ENCODE measurements around the gene KLF6. TPM values are rescaled to one million over a fixed set of nuclear protein-coding genes. Genes with fewer than 3 reads are reported as not detected.

Gene KLF6
- total RNA-seq, 1 donor from 2014 or later = 328 TPM

DNA sequence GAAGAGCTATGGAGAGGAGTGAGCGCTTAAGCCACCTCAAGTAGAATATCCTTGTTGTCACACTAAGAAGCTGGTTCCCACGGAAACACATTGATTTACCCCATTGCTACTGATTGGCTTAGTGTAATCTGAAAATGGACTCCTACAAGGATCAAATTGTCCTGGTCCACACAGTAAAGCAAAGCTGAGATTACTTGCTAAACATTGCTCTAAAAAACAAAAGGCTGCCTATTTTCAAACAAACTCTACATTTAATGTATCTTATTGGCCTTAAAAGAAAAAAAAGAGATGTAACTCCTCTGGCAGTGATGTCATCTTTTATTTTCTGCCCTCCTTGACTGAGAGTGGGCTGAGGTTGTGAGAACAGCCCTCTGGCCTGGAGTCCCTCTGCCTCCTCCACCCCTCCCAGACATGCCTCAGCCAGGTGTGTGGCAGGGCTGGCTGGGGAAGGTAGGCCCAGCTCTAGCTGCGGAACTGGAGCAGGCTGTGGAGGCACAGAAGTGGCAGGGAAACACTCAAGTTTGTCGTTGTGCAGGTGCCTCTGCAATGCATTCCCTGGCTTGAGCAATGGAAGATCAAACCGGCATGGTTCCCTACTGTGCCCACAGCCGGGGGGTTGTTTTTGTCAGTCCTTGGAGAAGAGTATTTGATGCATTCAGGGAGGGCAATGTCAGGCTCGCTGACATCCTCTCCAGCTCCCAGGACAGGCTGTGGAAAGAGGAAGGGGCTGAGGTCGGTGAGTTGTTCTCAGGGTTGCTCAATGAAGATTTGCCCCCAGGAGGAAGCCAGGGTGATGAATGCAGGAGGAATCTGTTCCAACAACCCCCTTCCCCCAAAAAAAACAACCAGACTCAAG is 9.1 kb downstream of the KLF6 start:
- H3K36me3 Mint-ChIP-seq (ENCODE audit: low read depth, unreplicated experiment) = peaks cover 57% of the 10 kb centered on the region
- peak overlapping the region; percentile 86 for H3K27ac Mint-ChIP-seq (ENCODE audit: unreplicated experiment)
- H3K4me3 Mint-ChIP-seq (ENCODE audit: unreplicated experiment) = peak overlapping the region; percentile 42
- TF ChIP-seq, protein P1, sequence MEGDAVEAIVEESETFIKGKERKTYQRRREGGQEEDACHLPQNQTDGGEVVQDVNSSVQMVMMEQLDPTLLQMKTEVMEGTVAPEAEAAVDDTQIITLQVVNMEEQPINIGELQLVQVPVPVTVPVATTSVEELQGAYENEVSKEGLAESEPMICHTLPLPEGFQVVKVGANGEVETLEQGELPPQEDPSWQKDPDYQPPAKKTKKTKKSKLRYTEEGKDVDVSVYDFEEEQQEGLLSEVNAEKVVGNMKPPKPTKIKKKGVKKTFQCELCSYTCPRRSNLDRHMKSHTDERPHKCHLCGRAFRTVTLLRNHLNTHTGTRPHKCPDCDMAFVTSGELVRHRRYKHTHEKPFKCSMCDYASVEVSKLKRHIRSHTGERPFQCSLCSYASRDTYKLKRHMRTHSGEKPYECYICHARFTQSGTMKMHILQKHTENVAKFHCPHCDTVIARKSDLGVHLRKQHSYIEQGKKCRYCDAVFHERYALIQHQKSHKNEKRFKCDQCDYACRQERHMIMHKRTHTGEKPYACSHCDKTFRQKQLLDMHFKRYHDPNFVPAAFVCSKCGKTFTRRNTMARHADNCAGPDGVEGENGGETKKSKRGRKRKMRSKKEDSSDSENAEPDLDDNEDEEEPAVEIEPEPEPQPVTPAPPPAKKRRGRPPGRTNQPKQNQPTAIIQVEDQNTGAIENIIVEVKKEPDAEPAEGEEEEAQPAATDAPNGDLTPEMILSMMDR (IDR thresholded peaks at IDR 0.05; ENCODE audit: unreplicated experiment) = no peak
- DNase-seq (ENCODE audit: low spot score) = no peak
- H3K9me3 Mint-ChIP-seq (ENCODE audit: unreplicated experiment) = no peaks in the 10 kb centered on the region
- H3K4me1 Mint-ChIP-seq (ENCODE audit: unreplicated experiment) = peaks cover 38% of the 10 kb centered on the region
- H3K27me3 Mint-ChIP-seq (ENCODE audit: unreplicated experiment) = peaks cover 12% of the 10 kb centered on the region

DNA sequence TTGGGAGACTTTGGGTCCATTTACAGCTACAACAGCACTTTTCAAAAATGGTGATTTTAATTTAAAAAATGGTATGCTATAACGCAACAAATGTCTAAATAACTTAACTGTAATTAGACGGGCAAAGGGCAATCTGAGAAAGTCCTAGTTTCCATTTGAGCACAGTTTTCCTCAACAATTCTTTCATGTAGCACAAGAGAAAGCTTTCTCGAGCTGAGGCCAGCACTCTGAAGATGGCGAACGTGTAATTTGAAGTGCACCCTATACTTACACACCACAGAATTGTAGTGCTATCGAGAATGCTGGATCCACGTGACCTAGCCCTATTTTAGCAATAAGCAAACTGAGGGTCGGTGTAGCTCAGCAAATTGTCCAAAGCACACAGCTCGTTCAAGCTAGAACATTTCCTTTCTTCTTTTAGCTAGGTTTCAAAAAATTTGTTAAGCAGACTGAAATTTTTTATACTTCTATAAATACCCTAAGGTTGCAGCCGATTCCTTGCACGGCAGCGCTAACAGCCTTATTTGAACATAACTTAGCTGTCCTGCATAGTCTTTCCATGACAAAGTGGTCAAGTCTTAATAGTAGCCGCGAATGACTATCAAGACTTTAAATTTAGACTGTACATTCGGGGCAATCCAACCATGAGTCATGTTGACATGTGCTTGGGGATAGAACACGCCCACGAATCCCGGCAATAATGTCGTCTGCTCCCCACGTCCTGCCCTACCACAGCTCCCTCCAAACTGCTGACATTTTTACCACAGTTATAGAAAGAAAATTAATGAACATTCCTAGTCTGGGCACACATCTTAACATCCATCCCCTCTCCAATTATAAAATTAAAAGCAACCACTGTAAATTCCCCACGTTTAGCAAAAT is 10.0 kb downstream of the KLF6 start:
- TF ChIP-seq, protein P1 (IDR thresholded peaks at IDR 0.05; ENCODE audit: unreplicated experiment) = no peak
- DNase-seq (ENCODE audit: low spot score) = no peak
- H3K4me1 Mint-ChIP-seq (ENCODE audit: unreplicated experiment) = peaks cover 29% of the 10 kb centered on the region
- peaks cover 49% of the 10 kb centered on the region for H3K36me3 Mint-ChIP-seq (ENCODE audit: low read depth, unreplicated experiment)
- peak overlapping the region; percentile 86 for H3K27ac Mint-ChIP-seq (ENCODE audit: unreplicated experiment)
- H3K9me3 Mint-ChIP-seq (ENCODE audit: unreplicated experiment) = no peaks in the 10 kb centered on the region
- peaks cover 7% of the 10 kb centered on the region for H3K27me3 Mint-ChIP-seq (ENCODE audit: unreplicated experiment)
- H3K4me3 Mint-ChIP-seq (ENCODE audit: unreplicated experiment) = peak overlapping the region; percentile 7

DNA sequence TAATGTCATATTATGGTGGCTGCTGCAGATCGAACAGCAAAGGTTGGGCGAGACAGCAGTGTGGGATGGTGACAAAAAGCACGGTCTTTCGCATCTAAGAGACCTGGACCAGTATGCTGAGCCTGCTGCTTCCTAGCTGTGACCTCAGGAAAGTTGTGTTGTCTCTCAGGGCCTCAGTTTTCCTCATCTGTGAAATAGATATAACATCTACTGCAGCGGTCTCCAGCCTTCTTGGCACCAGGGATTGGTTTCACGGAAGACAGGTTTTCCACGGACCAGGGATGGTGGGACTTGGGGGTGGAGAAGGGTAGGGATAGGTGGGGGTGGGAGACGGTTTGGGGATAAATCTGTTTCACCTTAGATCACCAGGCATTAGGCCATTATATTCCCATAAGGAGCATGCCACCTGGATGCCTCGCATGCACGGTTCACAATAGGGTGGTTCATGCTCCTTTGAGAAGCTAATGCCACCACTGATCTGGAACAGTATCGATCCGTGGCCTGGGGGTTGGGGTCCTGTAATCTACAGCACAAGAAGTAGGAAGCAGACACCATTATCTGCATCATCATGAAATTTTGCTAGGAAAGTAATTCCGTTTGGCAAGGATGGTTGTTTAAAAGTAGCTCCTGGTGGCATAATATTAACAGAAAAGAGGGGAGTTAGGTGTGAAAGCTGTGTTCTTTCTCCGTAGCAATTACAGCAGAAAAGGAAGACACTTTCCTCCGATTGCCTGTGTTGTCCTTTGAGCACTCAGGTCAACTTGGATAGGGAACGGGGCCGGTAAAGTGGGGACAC is 10.8 kb downstream of the KLF6 start:
- TF ChIP-seq, protein P1 (IDR thresholded peaks at IDR 0.05; ENCODE audit: unreplicated experiment) = no peak
- Mint-ChIP-seq H3K36me3 (ENCODE audit: low read depth, unreplicated experiment) (peaks cover 43% of the 10 kb centered on the region), H3K27me3 (ENCODE audit: unreplicated experiment) (peaks cover 3% of the 10 kb centered on the region), H3K4me1 (ENCODE audit: unreplicated experiment) (peaks cover 23% of the 10 kb centered on the region), H3K9me3 (ENCODE audit: unreplicated experiment) (no peaks in the 10 kb centered on the region), H3K4me3 (ENCODE audit: unreplicated experiment) (no peak overlapping the region), H3K27ac (ENCODE audit: unreplicated experiment) (peak overlapping the region; percentile 17)
- no peak for DNase-seq (ENCODE audit: low spot score)

DNA sequence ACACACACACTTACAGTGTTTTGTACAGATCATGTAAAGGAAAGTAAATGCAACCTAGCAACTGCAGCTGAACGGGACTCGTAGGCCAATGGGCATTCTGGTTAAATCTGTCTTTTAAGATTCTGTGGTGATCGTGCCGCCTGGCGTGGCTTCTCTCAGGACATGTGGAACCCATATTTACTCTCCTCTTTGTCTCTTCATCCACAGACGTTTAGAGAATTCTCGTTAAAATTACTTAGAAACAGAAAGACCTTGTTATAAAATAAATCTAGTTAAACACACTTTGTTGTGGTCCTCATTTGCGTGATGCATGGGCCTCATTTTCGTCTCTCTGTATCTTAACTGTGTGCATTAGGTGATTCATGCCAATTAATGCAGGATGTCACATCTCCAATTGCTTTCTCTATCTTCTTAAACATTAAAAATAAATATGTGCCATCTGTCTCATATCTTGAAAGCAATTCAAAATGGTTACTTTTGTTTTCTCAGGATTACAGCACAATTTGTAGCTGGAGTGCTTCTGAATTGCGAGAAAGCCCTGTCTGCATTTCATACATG is 11.5 kb downstream of the KLF6 start:
- no peak for DNase-seq (ENCODE audit: low spot score)
- TF ChIP-seq, protein P1 (IDR thresholded peaks at IDR 0.05; ENCODE audit: unreplicated experiment) = no peak

More for the DNA sequence above, 11.5 kb downstream of the KLF6 start:
- H3K27ac Mint-ChIP-seq (ENCODE audit: unreplicated experiment) = no peak overlapping the region
- peaks cover 36% of the 10 kb centered on the region for H3K36me3 Mint-ChIP-seq (ENCODE audit: low read depth, unreplicated experiment)
- no peaks in the 10 kb centered on the region for H3K9me3 Mint-ChIP-seq (ENCODE audit: unreplicated experiment)
- H3K4me1 Mint-ChIP-seq (ENCODE audit: unreplicated experiment) = peaks cover 16% of the 10 kb centered on the region
- H3K4me3 Mint-ChIP-seq (ENCODE audit: unreplicated experiment) = no peak overlapping the region
- peaks cover 3% of the 10 kb centered on the region for H3K27me3 Mint-ChIP-seq (ENCODE audit: unreplicated experiment)

Measured in endothelial cell (in vitro differentiated cells).